ENCODE measurements around the gene SAPCD2.

DNA sequence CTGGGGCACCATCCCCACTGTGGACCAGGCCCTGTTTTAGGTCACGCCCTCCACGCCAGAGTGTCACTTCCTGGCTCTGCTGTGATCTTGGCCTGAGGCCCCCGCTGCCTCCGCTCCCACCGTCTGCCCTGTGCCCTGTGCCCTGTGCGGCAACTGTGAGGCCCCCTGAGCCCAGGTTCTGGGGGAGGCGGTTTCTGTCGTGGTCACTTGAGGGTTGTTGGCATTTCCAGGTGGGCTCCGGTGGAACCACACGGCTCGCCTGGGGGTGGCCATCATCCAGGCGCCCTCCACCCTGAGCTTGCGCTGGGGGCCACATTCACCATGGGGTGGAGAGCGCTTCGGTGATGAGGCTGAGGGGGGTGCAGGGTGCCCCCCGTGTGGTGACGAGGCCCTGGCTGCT lies 37.6 kb upstream of the SAPCD2 start:
- TF ChIP-seq CTCF (conservative IDR thresholded peaks at IDR 0.05; ENCODE audit: low read depth, low read length) (no peak), RAD21 (IDR thresholded peaks at IDR 0.05; ENCODE audit: low read length) (no peak), POLR2A (IDR thresholded peaks at IDR 0.05; ENCODE audit: low read depth, low read length) (no peak), CEBPB (IDR thresholded peaks at IDR 0.05; ENCODE audit: low read depth, low read length) (no peak), MAZ (IDR thresholded peaks at IDR 0.05; ENCODE audit: borderline replicate concordance, low read depth, low read length) (no peak)
